Measurements from ENCODE around the gene SIK3. TPM values are rescaled to one million over a fixed set of nuclear protein-coding genes. Genes with fewer than 3 reads are reported as not detected.
"Not testable (repeated sequence)": the region's sequence is repeated elsewhere in the genome, so short reads cannot be mapped to it uniquely, and the experiment has no call there.

The SIK3 gene
- total RNA-seq, 1 experiment from 2014 or later = 11.0 TPM

GRCh38 chr11:116825854-116826750 is 272.1 kb downstream of the SIK3 start:
- DNase-seq (ENCODE audit: low read depth) = no peak

- DNase-seq (ENCODE audit: low read depth) = no peak
These were observed 272.8 kb downstream of the SIK3 start for GRCh38 chr11:116825434-116825833.

GRCh38 chr11:116823031-116823843 is 275.0 kb downstream of the SIK3 start, which contains the start of gene APOA4:
Gene APOA4, minus strand, starts transcription at chr11:116823304. Its CDS starts 113 bp downstream, at chr11:116823191.
- DNase-seq (ENCODE audit: low read depth) = no peak

GRCh38 chr11:116822575-116822974 is 275.7 kb downstream of the SIK3 start:
- DNase-seq (ENCODE audit: low read depth) = no peak

GRCh38 chr11:116821050-116821918 is 276.9 kb downstream of the SIK3 start:
- no peak for DNase-seq (ENCODE audit: low read depth)

GRCh38 chr11:116819049-116819448 is 279.2 kb downstream of the SIK3 start:
- no peak for DNase-seq (ENCODE audit: low read depth)

- no peak for DNase-seq (ENCODE audit: low read depth)
These were observed 283.7 kb downstream of the SIK3 start for GRCh38 chr11:116814502-116814901.

- no peak for DNase-seq (ENCODE audit: low read depth)
These were observed 284.3 kb downstream of the SIK3 start for GRCh38 chr11:116813781-116814471.

- no peak for DNase-seq (ENCODE audit: low read depth)
These were observed 285.1 kb downstream of the SIK3 start for GRCh38 chr11:116813170-116813569.

- DNase-seq (ENCODE audit: low read depth) = no peak
These were observed 286.1 kb downstream of the SIK3 start for GRCh38 chr11:116812109-116812508.

GRCh38 chr11:116811194-116811593 is 287.0 kb downstream of the SIK3 start:
- no peak for DNase-seq (ENCODE audit: low read depth)

- peak; percentile 45 for DNase-seq (ENCODE audit: low read depth)
These were observed 289.7 kb downstream of the SIK3 start for GRCh38 chr11:116808262-116809175.

- no peak for DNase-seq (ENCODE audit: low read depth)
These were observed 290.5 kb downstream of the SIK3 start for GRCh38 chr11:116807601-116808261.

- no peak for DNase-seq (ENCODE audit: low read depth)
These were observed 294.2 kb downstream of the SIK3 start for GRCh38 chr11:116804001-116804400.

GRCh38 chr11:116801662-116802061 is 296.6 kb downstream of the SIK3 start:
- not testable (repeated sequence) for DNase-seq (ENCODE audit: low read depth)

- no peak for DNase-seq (ENCODE audit: low read depth)
These were observed 297.6 kb downstream of the SIK3 start for GRCh38 chr11:116800610-116801009.

GRCh38 chr11:116798368-116798767 is 299.9 kb downstream of the SIK3 start:
- DNase-seq (ENCODE audit: low read depth) = no peak

- DNase-seq (ENCODE audit: low read depth) = no peak
These were observed 300.4 kb downstream of the SIK3 start for GRCh38 chr11:116797816-116798215.

GRCh38 chr11:116796548-116796947 is 301.7 kb downstream of the SIK3 start:
- DNase-seq (ENCODE audit: low read depth) = no peak
